Astrocyte (in vitro differentiated cells and primary cell): ENCODE results near the gene RBM20.

ENCODE experiments used
- EZH2 ChIP-seq: IDR thresholded peaks from 2 replicates; pipeline ENCODE4 v1.6.1; 2012; ENCODE audit warnings: mild to moderate bottlenecking, low read length, inconsistent platforms; ENCODE audit not compliant: insufficient read depth
- TF ChIP-seq, protein P1 (sequence below): IDR thresholded peaks from 2 replicates; pipeline ENCODE4 v1.5.1; 2011; ENCODE audit warnings: low read depth, mild to moderate bottlenecking, inconsistent platforms, low read length, moderate library complexity; ENCODE audit not compliant: insufficient read depth

DNA sequence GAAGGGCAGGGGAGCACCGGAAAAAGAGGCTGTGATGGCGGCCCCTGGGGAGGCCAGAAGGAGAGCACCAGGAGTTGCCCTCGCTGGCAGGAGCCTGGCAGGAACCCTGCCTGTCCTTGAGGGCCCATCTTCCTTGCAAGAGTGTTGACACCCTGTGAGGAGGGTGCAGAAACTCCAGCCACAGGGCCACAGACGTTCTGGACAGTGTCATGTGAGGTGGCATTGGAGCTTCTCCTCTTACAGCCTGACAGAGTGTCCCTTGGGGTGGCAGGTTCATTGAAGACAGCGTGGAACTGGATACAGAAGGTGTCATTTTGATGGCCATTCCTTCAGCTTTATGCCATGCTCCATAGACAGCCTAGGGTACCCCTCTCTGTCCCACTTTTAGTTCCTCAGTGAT is 54.2 kb downstream of the RBM20 start:
- TF ChIP-seq, protein P1, sequence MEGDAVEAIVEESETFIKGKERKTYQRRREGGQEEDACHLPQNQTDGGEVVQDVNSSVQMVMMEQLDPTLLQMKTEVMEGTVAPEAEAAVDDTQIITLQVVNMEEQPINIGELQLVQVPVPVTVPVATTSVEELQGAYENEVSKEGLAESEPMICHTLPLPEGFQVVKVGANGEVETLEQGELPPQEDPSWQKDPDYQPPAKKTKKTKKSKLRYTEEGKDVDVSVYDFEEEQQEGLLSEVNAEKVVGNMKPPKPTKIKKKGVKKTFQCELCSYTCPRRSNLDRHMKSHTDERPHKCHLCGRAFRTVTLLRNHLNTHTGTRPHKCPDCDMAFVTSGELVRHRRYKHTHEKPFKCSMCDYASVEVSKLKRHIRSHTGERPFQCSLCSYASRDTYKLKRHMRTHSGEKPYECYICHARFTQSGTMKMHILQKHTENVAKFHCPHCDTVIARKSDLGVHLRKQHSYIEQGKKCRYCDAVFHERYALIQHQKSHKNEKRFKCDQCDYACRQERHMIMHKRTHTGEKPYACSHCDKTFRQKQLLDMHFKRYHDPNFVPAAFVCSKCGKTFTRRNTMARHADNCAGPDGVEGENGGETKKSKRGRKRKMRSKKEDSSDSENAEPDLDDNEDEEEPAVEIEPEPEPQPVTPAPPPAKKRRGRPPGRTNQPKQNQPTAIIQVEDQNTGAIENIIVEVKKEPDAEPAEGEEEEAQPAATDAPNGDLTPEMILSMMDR, result no peak
- TF ChIP-seq EZH2, result no peak
